AG10803 (cell line): ENCODE results near the gene PPDPF.
"Not testable (repeated sequence)": the region's sequence is repeated elsewhere in the genome, so short reads cannot be mapped to it uniquely, and the experiment has no call there.

Experiments
- DNase-seq: peaks from one replicate; pipeline ENCODE4 v3.0.0; 2010; ENCODE audit warnings: low read depth
- H3K4me3 ChIP-seq: 2 replicates; pipeline ENCODE4 v1.5.1; 2011; ENCODE audit warnings: mild to moderate bottlenecking, low read length, control low read depth
- CTCF ChIP-seq: conservative IDR thresholded peaks from 2 replicates; pipeline ENCODE4 v1.5.1; 2011; ENCODE audit warnings: mild to moderate bottlenecking, low read length, control low read depth, inconsistent platforms

The PPDPF gene

GRCh38 chr20:63558804-63559484 is 38.4 kb downstream of the PPDPF start:
- TF ChIP-seq CTCF = no peak
- no peak for DNase-seq
- H3K4me3 ChIP-seq = no peak overlapping the region

- not testable (repeated sequence) for H3K4me3 ChIP-seq, DNase-seq
These were observed 39.1 kb downstream of the PPDPF start for GRCh38 chr20:63559485-63560332.

- TF ChIP-seq CTCF = no peak
- no peak overlapping the region for H3K4me3 ChIP-seq
- DNase-seq = no peak
These were observed 39.8 kb downstream of the PPDPF start for GRCh38 chr20:63560333-63560805.

GRCh38 chr20:63560856-63561609 is 40.5 kb downstream of the PPDPF start:
- no peak for DNase-seq
- TF ChIP-seq CTCF = no peak
- H3K4me3 ChIP-seq = no peak overlapping the region

- DNase-seq = no peak
These were observed 41.2 kb downstream of the PPDPF start for GRCh38 chr20:63561624-63562396.

GRCh38 chr20:63562461-63563224 is 42.1 kb downstream of the PPDPF start:
- no peak overlapping the region for H3K4me3 ChIP-seq
- DNase-seq = no peak
- no peak for TF ChIP-seq CTCF

More at GRCh38 chr20:63561624-63562396, 41.2 kb downstream of the PPDPF start:
- TF ChIP-seq CTCF = no peak
- H3K4me3 ChIP-seq = no peak overlapping the region
